ENCODE data around the gene CD3E. TPM values are rescaled to one million over a fixed set of nuclear protein-coding genes. Genes with fewer than 3 reads are reported as not detected.
A peak's percentile ranks its signal among the peaks of the same experiment; 100 is the strongest.

CD3E gene
- total and polyA plus RNA-seq, 8 donors = 0.23 to 2.1 (median 1.2) TPM

DNA sequence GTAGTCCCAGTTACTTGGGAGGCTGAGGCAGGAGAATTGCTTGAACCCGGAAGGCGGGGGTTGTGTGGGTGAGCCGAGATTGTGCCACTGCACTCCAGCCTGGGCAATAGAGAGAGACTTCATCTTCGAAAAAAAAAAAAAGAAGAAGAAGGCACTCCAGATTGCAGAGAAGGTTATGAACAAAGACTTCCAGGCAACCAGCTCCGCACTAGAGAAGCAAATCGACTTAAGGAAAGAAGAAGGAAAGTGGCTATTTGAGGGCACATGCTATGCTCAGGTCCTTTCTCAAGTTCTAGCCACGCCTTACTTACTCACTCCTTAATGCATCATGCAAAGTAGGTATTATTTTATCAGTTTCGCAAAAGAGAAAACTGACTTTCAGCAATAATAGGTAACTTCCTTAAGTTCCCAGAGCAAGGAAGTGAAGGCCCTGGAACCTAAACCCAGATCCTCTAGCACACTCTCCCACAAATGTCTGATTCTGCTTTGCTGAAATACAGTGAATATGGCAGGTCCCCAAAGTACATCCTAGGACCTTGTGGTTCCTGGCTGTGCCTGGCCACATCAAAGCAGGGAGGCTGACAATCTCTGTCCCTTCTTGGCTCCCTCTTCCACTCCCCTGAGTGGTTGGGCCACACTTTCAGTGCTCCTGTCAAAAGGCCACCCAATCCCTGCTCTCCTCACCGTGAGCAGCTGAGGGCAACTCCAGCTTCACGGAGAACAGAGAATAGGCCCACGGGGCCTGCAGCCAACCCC, 14.2 kb downstream of the CD3E start:
- intact Hi-C loops (cut with DNase I) = no loop called here
- DNase-seq = no peak
- Histone ChIP-seq H3K27ac (no peak overlapping the region), H3K4me3 (no peak overlapping the region), H3K36me3 (no peaks in the 10 kb centered on the region), H3K9me3 (no peaks in the 10 kb centered on the region), H3K4me1 (peaks cover 4 to 20% (median 7%) of the 10 kb centered on the region in 3 donors), H3K27me3 (no peaks in the 10 kb centered on the region)
- WGBS, 2 donors = 90 to 91% methylated on average over 11 of the region's 11 CpGs
- no peak for ATAC-seq
- TF ChIP-seq, protein P1, sequence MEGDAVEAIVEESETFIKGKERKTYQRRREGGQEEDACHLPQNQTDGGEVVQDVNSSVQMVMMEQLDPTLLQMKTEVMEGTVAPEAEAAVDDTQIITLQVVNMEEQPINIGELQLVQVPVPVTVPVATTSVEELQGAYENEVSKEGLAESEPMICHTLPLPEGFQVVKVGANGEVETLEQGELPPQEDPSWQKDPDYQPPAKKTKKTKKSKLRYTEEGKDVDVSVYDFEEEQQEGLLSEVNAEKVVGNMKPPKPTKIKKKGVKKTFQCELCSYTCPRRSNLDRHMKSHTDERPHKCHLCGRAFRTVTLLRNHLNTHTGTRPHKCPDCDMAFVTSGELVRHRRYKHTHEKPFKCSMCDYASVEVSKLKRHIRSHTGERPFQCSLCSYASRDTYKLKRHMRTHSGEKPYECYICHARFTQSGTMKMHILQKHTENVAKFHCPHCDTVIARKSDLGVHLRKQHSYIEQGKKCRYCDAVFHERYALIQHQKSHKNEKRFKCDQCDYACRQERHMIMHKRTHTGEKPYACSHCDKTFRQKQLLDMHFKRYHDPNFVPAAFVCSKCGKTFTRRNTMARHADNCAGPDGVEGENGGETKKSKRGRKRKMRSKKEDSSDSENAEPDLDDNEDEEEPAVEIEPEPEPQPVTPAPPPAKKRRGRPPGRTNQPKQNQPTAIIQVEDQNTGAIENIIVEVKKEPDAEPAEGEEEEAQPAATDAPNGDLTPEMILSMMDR (IDR thresholded peaks at IDR 0.05) = no peak
- no peak for FAIRE-seq

DNA sequence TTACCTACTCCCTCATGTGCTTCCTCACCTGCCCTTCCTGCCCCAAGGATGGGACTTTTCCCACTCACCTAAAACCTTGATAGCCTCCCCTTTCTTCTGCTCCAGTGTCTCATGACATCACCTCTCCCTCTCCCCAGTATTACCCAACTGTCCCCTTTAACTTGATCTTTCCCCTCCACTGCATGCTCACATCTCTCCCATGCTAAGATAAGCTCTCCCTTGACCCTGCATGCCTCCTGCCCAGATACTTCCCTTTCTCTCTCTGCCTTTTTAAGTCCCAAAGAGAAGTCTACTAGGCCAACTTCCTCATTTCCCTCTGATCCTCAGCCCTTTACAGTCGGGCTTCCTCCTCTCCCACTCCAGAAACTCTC, 14.8 kb downstream of the CD3E start:
- FAIRE-seq = no peak
- H3K4me1 ChIP-seq = peaks cover 4 to 20% (median 7%) of the 10 kb centered on the region in 3 donors
- TF ChIP-seq, protein P1 (IDR thresholded peaks at IDR 0.05) = no peak
- no peaks in the 10 kb centered on the region for H3K36me3 ChIP-seq
- WGBS, 2 donors = 76 to 80% methylated on average over 1 of the region's 1 CpG
- peak in 1 of 4 donors; percentile 35 for ATAC-seq
- H3K4me3 ChIP-seq = no peak overlapping the region
- intact Hi-C loops (cut with DNase I) = no loop called here
- DNase-seq = no peak
- no peaks in the 10 kb centered on the region for H3K27me3 ChIP-seq
- H3K27ac ChIP-seq = no peak overlapping the region
- no peaks in the 10 kb centered on the region for H3K9me3 ChIP-seq

DNA sequence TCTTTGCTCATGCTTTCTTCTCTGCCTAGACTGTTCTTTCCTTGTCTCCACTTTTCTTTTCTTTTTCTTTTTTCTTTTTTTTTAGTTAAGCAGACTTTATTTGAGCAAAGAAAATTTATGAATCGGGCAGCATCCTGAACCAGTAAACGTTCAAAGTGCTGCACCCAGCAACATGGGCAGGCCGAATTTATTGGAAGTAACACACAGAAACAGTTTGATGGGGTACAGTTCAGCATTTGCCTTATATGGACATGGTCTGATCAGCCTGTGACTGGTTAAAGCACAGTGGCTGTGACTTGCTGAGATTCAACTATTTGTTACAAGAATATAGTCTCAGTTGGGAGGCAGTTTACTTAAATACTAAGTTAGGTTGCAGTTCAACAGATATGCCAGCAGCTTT, 16.0 kb downstream of the CD3E start:
- FAIRE-seq = no peak
- H3K9me3 ChIP-seq = no peaks in the 10 kb centered on the region
- no peak for ATAC-seq
- WGBS, 2 donors = 95 to 96% methylated on average over 3 of the region's 3 CpGs
- no peaks in the 10 kb centered on the region for H3K27me3 ChIP-seq
- TF ChIP-seq, protein P1 (IDR thresholded peaks at IDR 0.05) = no peak
- DNase-seq = no peak
- H3K4me1 ChIP-seq = peaks cover 3 to 17% (median 4%) of the 10 kb centered on the region in 3 donors
- H3K4me3 ChIP-seq = no peak overlapping the region
- H3K36me3 ChIP-seq = no peaks in the 10 kb centered on the region
- intact Hi-C loops (cut with DNase I) = no loop called here
- H3K27ac ChIP-seq = no peak overlapping the region

DNA sequence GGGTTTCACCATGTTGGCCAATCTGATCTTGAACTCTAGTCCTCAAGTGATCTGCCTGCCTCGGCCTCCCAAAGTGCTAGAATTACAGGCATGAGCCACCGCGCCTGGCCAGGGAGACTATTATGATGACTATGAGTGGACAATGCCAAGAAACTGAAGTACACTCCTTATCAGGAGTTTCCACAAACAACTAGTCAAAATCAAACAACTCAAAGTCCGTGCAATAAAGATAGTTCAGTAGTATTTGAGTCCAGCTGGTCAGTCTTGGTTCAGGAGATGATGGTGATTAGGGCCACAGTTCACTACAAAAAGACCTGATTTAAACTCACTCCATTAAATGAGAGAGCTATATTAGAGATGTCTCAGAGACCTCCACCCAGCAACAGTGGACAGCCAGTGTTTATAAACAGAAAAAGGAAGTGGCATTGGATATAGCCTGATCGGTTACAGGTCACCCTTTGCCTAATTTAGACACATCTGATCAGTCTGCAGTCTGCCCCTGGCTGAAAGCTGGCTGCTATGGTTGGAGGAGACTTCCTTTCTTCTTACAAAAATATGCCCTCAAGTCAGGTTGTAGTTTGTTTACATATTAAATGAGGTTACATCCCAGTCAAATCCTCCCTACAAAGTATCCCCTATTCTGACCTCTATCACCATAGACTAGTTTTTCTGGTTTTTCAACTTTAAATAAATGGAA, 17.0 kb downstream of the CD3E start:
- DNase-seq (no peak), ATAC-seq (peak; percentile 42 to 55 (median 48)), FAIRE-seq (no peak)
- Histone ChIP-seq H3K4me3 (no peak overlapping the region), H3K9me3 (no peaks in the 10 kb centered on the region), H3K36me3 (no peaks in the 10 kb centered on the region), H3K4me1 (peaks cover 3 to 9% (median 4%) of the 10 kb centered on the region in 3 donors), H3K27ac (no peak overlapping the region), H3K27me3 (no peaks in the 10 kb centered on the region)
- WGBS, 2 donors = 30 to 37% methylated on average over 5 of the region's 5 CpGs
- intact Hi-C loops (cut with DNase I) = no loop called here
- TF ChIP-seq, protein P1 (IDR thresholded peaks at IDR 0.05) = no peak

DNA sequence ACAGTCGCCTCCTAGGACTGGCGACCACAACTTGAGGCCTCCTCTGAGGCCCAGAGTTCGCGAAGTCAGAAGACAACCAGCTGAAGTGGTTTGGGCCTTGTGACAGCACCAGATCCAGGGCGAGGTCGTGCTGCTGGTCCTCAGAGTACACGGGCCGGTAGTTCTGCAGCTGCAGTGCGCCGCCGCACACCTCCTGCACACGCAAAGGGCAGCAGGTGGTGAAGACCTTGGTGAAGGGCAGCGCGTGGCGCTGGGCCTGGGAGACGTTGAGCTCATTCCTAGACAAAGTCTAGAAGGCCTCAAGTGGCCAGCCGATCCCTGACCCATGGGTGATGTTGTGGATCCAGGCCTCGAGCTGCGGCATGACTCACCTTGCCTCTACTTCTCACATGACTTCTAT, 18.2 kb downstream of the CD3E start:
- 94 to 95% methylated on average over 19 of the region's 19 CpGs for WGBS, 2 donors
- DNase-seq = no peak
- H3K27me3 ChIP-seq = no peaks in the 10 kb centered on the region
- H3K4me3 ChIP-seq = no peak overlapping the region
- no peak overlapping the region for H3K27ac ChIP-seq
- FAIRE-seq = no peak
- TF ChIP-seq, protein P1 (IDR thresholded peaks at IDR 0.05) = no peak
- peaks cover 3 to 9% (median 4%) of the 10 kb centered on the region in 3 donors for H3K4me1 ChIP-seq
- intact Hi-C loops (cut with DNase I) = no loop called here
- H3K36me3 ChIP-seq = no peaks in the 10 kb centered on the region
- H3K9me3 ChIP-seq = no peaks in the 10 kb centered on the region
- ATAC-seq = no peak

Measured in pancreas (tissue), 10 donors.